Nephron progenitor cell (in vitro differentiated cells): Measurements from ENCODE around the gene ATP10A.

Source experiments
- DNase-seq: peaks from one replicate; pipeline ENCODE4 v3.0.0; 2021
- H3K27ac Mint-ChIP-seq: 2 replicates; pipeline ENCODE4 v1.8.0; 2021; ENCODE audit warnings: mild to moderate bottlenecking, moderate library complexity, mixed read lengths
- H3K27me3 Mint-ChIP-seq: 2 replicates; pipeline ENCODE4 v1.8.0; 2021; ENCODE audit warnings: mild to moderate bottlenecking, low read depth, mixed read lengths; ENCODE audit not compliant: poor library complexity
- H3K36me3 Mint-ChIP-seq: 2 replicates; pipeline ENCODE4 v1.8.0; 2021; ENCODE audit warnings: low read depth, mixed read lengths
- H3K4me1 Mint-ChIP-seq: 2 replicates; pipeline ENCODE4 v1.8.0; 2021; ENCODE audit warnings: mixed read lengths
- H3K4me3 Mint-ChIP-seq: 2 replicates; pipeline ENCODE4 v1.8.0; 2021; ENCODE audit warnings: mild to moderate bottlenecking, moderate library complexity, mixed read lengths
- H3K9me3 Mint-ChIP-seq: 2 replicates; pipeline ENCODE4 v1.8.0; 2021; ENCODE audit warnings: mild to moderate bottlenecking, moderate library complexity, mixed read lengths
- CTCF ChIP-seq: fragments of 200-600 bp; sonication (generic); IDR thresholded peaks from 2 replicates; pipeline ENCODE4 v1.5.0; 2021; ENCODE audit warnings: antibody characterized with exemption

The ATP10A gene

GRCh38 chr15:25909325-25909724 lies 46.2 kb upstream of the ATP10A start:
- Mint-ChIP-seq H3K4me1 (no peaks in the 10 kb centered on the region), H3K27ac (no peak overlapping the region), H3K36me3 (no peaks in the 10 kb centered on the region), H3K4me3 (no peak overlapping the region), H3K27me3 (peaks cover 5% of the 10 kb centered on the region), H3K9me3 (peaks cover 3% of the 10 kb centered on the region)
- no peak for TF ChIP-seq CTCF
- DNase-seq = no peak

- TF ChIP-seq CTCF = no peak
- Mint-ChIP-seq H3K27me3 (no peaks in the 10 kb centered on the region), H3K36me3 (no peaks in the 10 kb centered on the region), H3K9me3 (no peaks in the 10 kb centered on the region), H3K4me1 (peaks cover 31% of the 10 kb centered on the region), H3K4me3 (no peak overlapping the region), H3K27ac (no peak overlapping the region)
- no peak for DNase-seq
These were observed 42.0 kb upstream of the ATP10A start for GRCh38 chr15:25905140-25905539.

GRCh38 chr15:25903024-25903581 lies 40.0 kb upstream of the ATP10A start:
- no peak overlapping the region for H3K4me3 Mint-ChIP-seq
- H3K27ac Mint-ChIP-seq = no peak overlapping the region
- no peaks in the 10 kb centered on the region for H3K27me3 Mint-ChIP-seq
- no peak for TF ChIP-seq CTCF
- H3K36me3 Mint-ChIP-seq = no peaks in the 10 kb centered on the region
- H3K4me1 Mint-ChIP-seq = peaks cover 31% of the 10 kb centered on the region
- no peaks in the 10 kb centered on the region for H3K9me3 Mint-ChIP-seq
- DNase-seq = no peak

GRCh38 chr15:25901811-25902605 lies 38.9 kb upstream of the ATP10A start:
- Mint-ChIP-seq H3K27me3 (no peaks in the 10 kb centered on the region), H3K36me3 (no peaks in the 10 kb centered on the region), H3K4me1 (peaks cover 31% of the 10 kb centered on the region), H3K4me3 (no peak overlapping the region), H3K27ac (peak overlapping the region; percentile 39), H3K9me3 (no peaks in the 10 kb centered on the region)
- DNase-seq = peak; percentile 12
- no peak for TF ChIP-seq CTCF

- Mint-ChIP-seq H3K27ac (no peak overlapping the region), H3K4me3 (no peak overlapping the region), H3K36me3 (no peaks in the 10 kb centered on the region), H3K4me1 (peaks cover 31% of the 10 kb centered on the region), H3K27me3 (no peaks in the 10 kb centered on the region), H3K9me3 (no peaks in the 10 kb centered on the region)
- TF ChIP-seq CTCF = no peak
- DNase-seq = no peak
These were observed 37.8 kb upstream of the ATP10A start for GRCh38 chr15:25900901-25901300.

- Mint-ChIP-seq H3K27ac (no peak overlapping the region), H3K36me3 (no peaks in the 10 kb centered on the region), H3K27me3 (no peaks in the 10 kb centered on the region), H3K4me1 (peaks cover 31% of the 10 kb centered on the region), H3K9me3 (no peaks in the 10 kb centered on the region), H3K4me3 (no peak overlapping the region)
- TF ChIP-seq CTCF = no peak
- no peak for DNase-seq
These were observed 37.3 kb upstream of the ATP10A start for GRCh38 chr15:25900431-25900830.
